PC-3 (cell line): Measurements from ENCODE around the gene BAHD1. TPM values are rescaled to one million over a fixed set of nuclear protein-coding genes. Genes with fewer than 3 reads are reported as not detected.

Experiments
- ATAC-seq: fragments of 200-7000 bp; cut with Tn5 transposase; 2 replicates; pipeline ENCODE4 v1.9.1; 2020; ENCODE audit warnings: mild to moderate bottlenecking, moderate library complexity
- BruUV-seq: library from RNA; stranded (reverse); fragments of 400-500 nt; replicated peaks from 2 replicates; lab custom pipeline; 2021; lab: Mats Ljungman, UMichigan
- CTCF ChIA-PET: fragments of 300-600 bp; sonication (Branson Sonifier 250); formaldehyde crosslinking; loops from one replicate; lab custom pipeline; 2022; ENCODE audit warnings: antibody characterized with exemption; lab: Charles Lee
- POLR2A ChIA-PET: fragments of 300-600 bp; sonication (Branson Sonifier 250); formaldehyde crosslinking; loops from one replicate; lab custom pipeline; 2022; ENCODE audit warnings: antibody characterized with exemption; ENCODE audit not compliant: unreplicated experiment; lab: Charles Lee
- DNase-seq: peaks from one replicate; pipeline ENCODE4 v3.0.0-alpha.2; 2015
- H2AFZ ChIP-seq: fragments of 300-600 bp; sonication (generic); 2 replicates; pipeline ENCODE4 v1.6.0; 2016; ENCODE audit warnings: antibody characterized with exemption, low read length
- H3F3A ChIP-seq: fragments of 300-600 bp; sonication (generic); one replicate; pipeline ENCODE4 v1.6.0; 2017; ENCODE audit warnings: antibody characterized with exemption, low read length, control low read depth, mild to moderate bottlenecking; ENCODE audit not compliant: unreplicated experiment
- H3K27ac ChIP-seq: fragments of 300-600 bp; sonication (generic); 2 replicates; pipeline ENCODE4 v1.5.1; 2016; ENCODE audit warnings: mild to moderate bottlenecking, low read length
- H3K27me3 ChIP-seq: fragments of 300-600 bp; sonication (generic); 2 replicates; pipeline ENCODE4 v1.6.1; 2016; ENCODE audit warnings: low read length, mixed read lengths
- H3K36me3 ChIP-seq: fragments of 300-600 bp; sonication (generic); 2 replicates; pipeline ENCODE4 v1.6.1; 2016; ENCODE audit warnings: low read depth, mixed run types, low read length, mixed read lengths
- H3K4me1 ChIP-seq: fragments of 300-600 bp; sonication (generic); 2 replicates; pipeline ENCODE4 v1.5.1; 2016; ENCODE audit warnings: low read length; ENCODE audit not compliant: insufficient read depth
- H3K4me2 ChIP-seq: fragments of 300-600 bp; sonication (generic); 2 replicates; pipeline ENCODE4 v1.6.0; 2016; ENCODE audit warnings: low read length
- H3K4me3 ChIP-seq: fragments of 300-600 bp; sonication (generic); 2 replicates; pipeline ENCODE4 v1.5.1; 2016; ENCODE audit warnings: mild to moderate bottlenecking, low read length, mixed read lengths
- H3K79me2 ChIP-seq: fragments of 300-600 bp; sonication (generic); 2 replicates; pipeline ENCODE4 v1.6.1; 2017; ENCODE audit warnings: low read length, mixed read lengths
- H3K9ac ChIP-seq: fragments of 300-600 bp; sonication (generic); 2 replicates; pipeline ENCODE4 v1.6.0; 2016; ENCODE audit warnings: mild to moderate bottlenecking, low read length
- H3K9me2 ChIP-seq: fragments of 300-600 bp; sonication (generic); replicated peaks from 2 replicates; pipeline ENCODE4 v1.6.1; 2016; ENCODE audit warnings: mixed run types, low read length, mixed read lengths
- H3K9me3 ChIP-seq: fragments of 300-600 bp; sonication (generic); 2 replicates; pipeline ENCODE4 v1.6.1; 2016; ENCODE audit warnings: low read length, mixed read lengths
- H4K20me1 ChIP-seq: fragments of 300-600 bp; sonication (generic); 2 replicates; pipeline ENCODE4 v1.6.1; 2016; ENCODE audit warnings: low read length, mixed read lengths
- EZH2 ChIP-seq: fragments of 300-600 bp; sonication (generic); IDR thresholded peaks from one replicate; pipeline ENCODE4 v1.6.1; 2017; ENCODE audit warnings: antibody characterized with exemption, mild to moderate bottlenecking, low read length; ENCODE audit not compliant: unreplicated experiment
- EZH2phosphoT487 ChIP-seq: fragments of 300-600 bp; sonication (generic); IDR thresholded peaks from 2 replicates; pipeline ENCODE4 v1.6.1; 2018; ENCODE audit warnings: mild to moderate bottlenecking, antibody characterized with exemption, low read length, borderline replicate concordance
- intact Hi-C: fragments of 100-400 bp; cut with micrococcal nuclease; formaldehyde crosslinking; loops from 2 replicates; pipeline ENCODE4 v1.9.0; 2023
- total RNA-seq: library from RNA; depleted of rRNA; stranded (reverse); fragments of >200 nt; gene quantifications from 2 replicates; pipeline ENCODE4 v1.2.3, GENCODE V29; 2014
- TF ChIP-seq, protein P1 (sequence below): fragments of 300-600 bp; sonication (generic); conservative IDR thresholded peaks from 2 replicates; pipeline ENCODE4 v1.5.1; 2017; ENCODE audit warnings: antibody characterized with exemption, low read depth, mild to moderate bottlenecking, low read length

The BAHD1 gene
- total RNA-seq, 1 experiment from 2014 or later, result 18.8 TPM

DNA sequence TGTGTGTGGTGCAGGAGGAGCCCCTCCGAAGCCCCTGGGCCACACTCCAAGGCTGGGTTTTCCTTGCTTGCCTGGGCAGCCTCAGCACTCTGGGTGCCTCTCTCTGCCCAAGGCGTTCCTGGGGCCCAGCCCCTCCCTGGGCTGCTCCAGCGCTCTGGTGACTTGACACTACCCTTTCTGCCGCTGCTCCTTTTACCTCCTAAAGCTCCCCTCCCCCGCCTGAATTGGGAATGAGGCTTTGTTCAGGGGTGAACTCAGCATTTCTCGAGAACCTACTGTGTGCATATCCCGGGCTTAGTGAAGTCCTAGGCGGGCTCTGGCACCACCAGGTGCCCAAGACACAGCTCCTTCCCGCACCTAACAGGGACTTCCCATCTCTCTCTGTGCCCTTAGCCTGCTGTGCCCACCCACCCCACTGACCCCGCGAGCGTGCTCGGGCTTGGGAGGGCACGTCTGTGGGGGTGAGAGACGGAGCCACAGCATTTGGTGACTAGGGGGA is 1.2 kb upstream of the BAHD1 start:
- peak overlapping the region; percentile 75 for H2AFZ ChIP-seq
- H3K27ac ChIP-seq, result no peak overlapping the region
- no peaks in the 10 kb centered on the region for H3K27me3 ChIP-seq
- peak; percentile 23 for ATAC-seq
- intact Hi-C loops, result no loop called here
- peaks cover 24% of the 10 kb centered on the region for H4K20me1 ChIP-seq
- peaks cover 30% of the 10 kb centered on the region for H3K79me2 ChIP-seq
- ChIA-PET POLR2A (interaction anchor here (0.6 kb wide), 1 partner anchor 126 kb away, joined by 3 read pairs; the partner anchor contains the start of gene CCDC32), CTCF (interaction anchor here (0.5 to 1.0 kb wide), 4 partner anchors 77 to 135 kb away, joined by 3 to 9 read pairs (median 5); partner anchors contain the start of genes CCDC32 and PLCB2)
- H3K4me2 ChIP-seq, result peak overlapping the region; percentile 99
- peak overlapping the region; percentile 70 for H3K4me3 ChIP-seq
- peak; percentile 45 for DNase-seq
- H3K36me3 ChIP-seq, result no peaks in the 10 kb centered on the region
- TF ChIP-seq EZH2, result no peak
- no peak for TF ChIP-seq EZH2phosphoT487
- TF ChIP-seq, protein P1, sequence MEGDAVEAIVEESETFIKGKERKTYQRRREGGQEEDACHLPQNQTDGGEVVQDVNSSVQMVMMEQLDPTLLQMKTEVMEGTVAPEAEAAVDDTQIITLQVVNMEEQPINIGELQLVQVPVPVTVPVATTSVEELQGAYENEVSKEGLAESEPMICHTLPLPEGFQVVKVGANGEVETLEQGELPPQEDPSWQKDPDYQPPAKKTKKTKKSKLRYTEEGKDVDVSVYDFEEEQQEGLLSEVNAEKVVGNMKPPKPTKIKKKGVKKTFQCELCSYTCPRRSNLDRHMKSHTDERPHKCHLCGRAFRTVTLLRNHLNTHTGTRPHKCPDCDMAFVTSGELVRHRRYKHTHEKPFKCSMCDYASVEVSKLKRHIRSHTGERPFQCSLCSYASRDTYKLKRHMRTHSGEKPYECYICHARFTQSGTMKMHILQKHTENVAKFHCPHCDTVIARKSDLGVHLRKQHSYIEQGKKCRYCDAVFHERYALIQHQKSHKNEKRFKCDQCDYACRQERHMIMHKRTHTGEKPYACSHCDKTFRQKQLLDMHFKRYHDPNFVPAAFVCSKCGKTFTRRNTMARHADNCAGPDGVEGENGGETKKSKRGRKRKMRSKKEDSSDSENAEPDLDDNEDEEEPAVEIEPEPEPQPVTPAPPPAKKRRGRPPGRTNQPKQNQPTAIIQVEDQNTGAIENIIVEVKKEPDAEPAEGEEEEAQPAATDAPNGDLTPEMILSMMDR, result no peak
- H3K9me2 ChIP-seq, result no peaks in the 10 kb centered on the region
- peaks cover 26% of the 10 kb centered on the region for H3K4me1 ChIP-seq
- no TSS peak for BruUV-seq
- no peaks in the 10 kb centered on the region for H3F3A ChIP-seq
- H3K9me3 ChIP-seq, result no peaks in the 10 kb centered on the region
- no peak overlapping the region for H3K9ac ChIP-seq

DNA sequence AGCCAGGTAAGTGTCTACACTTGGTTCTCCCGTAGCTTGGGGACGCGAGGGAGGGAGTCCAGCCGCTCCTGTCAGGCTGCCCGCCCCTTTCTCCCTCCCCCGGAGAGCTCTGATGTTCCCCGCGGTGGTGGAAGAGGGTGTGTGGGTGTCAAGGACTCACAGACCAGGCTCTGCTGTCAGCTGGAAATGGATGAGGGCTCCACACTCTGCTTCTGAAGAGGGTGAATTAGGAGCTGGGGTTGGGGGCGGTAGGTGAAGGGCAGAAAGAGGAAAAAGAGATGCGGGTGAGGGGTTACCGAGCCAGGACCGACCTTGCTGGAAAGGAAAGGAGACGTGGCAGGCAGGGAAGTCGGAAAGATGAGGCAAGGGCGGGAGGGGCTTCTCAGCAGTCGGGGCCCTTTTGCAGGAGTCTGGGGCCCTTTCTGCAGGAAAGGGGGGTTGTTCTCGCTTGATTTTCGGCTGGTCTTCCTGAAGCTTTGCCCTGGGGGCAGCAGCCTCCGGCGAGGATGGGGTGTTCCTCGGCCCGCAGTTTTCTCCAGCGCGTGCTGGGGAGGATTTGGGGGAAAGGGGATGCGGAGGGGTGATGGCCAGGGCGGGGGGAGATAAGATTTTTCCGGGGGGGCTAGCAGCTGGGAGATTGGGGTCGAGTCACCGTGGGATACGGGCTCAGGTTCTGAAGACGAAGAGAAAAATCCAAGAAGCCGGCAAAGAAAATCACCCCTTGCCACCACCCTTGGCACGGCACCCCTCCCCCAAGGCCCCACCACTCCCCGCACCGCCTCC is 602 bp upstream of the BAHD1 start:
- TF ChIP-seq, protein P1, result no peak
- TF ChIP-seq EZH2 (no peak), EZH2phosphoT487 (no peak)
- Histone ChIP-seq H3K4me2 (peak overlapping the region; percentile 99), H3K79me2 (peaks cover 36% of the 10 kb centered on the region), H3K27ac (no peak overlapping the region), H3K9ac (peak overlapping the region; percentile 50), H3K4me1 (peaks cover 30% of the 10 kb centered on the region), H3K9me2 (no peaks in the 10 kb centered on the region), H4K20me1 (peaks cover 30% of the 10 kb centered on the region), H2AFZ (peak overlapping the region; percentile 75), H3K9me3 (no peaks in the 10 kb centered on the region), H3K36me3 (no peaks in the 10 kb centered on the region), H3K27me3 (no peaks in the 10 kb centered on the region), H3F3A (no peaks in the 10 kb centered on the region), H3K4me3 (peak overlapping the region; percentile 70)
- intact Hi-C loops, result loop anchor here (2.0 to 5.0 kb wide), 3 partner anchors 31 to 98 kb away; partner anchors contain the start of genes CCDC9B and CHST14
- ChIA-PET POLR2A (interaction anchor here (0.6 kb wide), 2 partner anchors 15 to 125 kb away, joined by 3 to 4 read pairs; partner anchors contain the start of gene CCDC32), CTCF (interaction anchor here (0.5 to 1.2 kb wide), 6 partner anchors 67 to 135 kb away, joined by 3 to 9 read pairs (median 4); partner anchors contain the start of genes CCDC32, PLCB2 and RPUSD2)
- DNase-seq, result peak; percentile 42
- BruUV-seq, result TSS peak; percentile 68
- peak; percentile 33 for ATAC-seq
